Cardiac ventricle fibroblast (primary cell): ENCODE data around the gene VASH1. TPM values are rescaled to one million over a fixed set of nuclear protein-coding genes. Genes with fewer than 3 reads are reported as not detected.

Source experiments
- total RNA-seq: library from RNA; depleted of rRNA; stranded (reverse); fragments of >200 nt; gene quantifications from 2 replicates; pipeline ENCODE4 v1.2.3, GENCODE V29; 2015

The VASH1 gene
- 10.1 and 14.4 TPM in 2 replicates for total RNA-seq

DNA sequence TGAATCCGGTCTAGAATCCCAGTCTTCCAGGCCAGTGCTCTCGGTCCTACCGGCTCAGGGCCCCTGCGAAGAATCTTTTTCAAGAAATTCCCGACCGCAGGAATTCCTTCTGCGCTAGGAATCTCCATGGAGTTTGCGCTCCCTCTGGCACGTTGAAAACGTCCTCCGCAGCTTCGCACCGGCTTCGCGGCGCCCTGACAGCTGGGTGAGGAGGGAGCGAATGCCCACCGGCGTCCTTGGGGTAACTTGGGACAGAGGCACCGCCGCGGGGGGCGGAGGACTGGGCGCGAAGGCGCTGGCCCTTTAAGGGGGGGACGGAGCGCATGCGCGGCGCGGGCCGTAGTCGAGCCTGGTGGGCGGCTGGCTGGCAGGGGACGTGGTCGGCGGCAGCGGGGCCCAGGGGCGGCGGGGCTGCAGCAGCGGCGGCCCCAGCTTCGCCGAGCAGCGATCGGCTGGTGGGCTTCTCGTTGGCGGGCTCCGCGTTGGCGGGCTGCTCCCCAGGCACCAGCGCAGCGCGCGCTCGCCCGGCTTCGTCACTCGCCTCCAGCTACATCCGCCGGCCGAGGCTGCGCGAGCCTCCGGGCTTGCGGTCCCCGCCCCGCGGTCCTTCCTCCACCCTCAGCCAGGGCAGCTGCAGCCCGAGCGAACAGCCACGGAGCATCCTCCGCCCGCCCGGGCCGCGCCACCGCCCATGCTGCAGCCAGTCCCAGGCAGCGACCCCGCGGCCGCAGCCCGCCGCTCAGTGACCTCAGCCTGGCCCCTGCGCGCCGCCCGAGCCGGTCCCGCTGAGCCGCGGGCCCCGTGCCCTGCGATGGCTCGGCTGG lies at the start of gene VASH1:
VASH1 (plus strand) TSS at position 333 of the 824 bp plus-strand sequence. CDS start 1,354 bp downstream, outside the sequence.

DNA sequence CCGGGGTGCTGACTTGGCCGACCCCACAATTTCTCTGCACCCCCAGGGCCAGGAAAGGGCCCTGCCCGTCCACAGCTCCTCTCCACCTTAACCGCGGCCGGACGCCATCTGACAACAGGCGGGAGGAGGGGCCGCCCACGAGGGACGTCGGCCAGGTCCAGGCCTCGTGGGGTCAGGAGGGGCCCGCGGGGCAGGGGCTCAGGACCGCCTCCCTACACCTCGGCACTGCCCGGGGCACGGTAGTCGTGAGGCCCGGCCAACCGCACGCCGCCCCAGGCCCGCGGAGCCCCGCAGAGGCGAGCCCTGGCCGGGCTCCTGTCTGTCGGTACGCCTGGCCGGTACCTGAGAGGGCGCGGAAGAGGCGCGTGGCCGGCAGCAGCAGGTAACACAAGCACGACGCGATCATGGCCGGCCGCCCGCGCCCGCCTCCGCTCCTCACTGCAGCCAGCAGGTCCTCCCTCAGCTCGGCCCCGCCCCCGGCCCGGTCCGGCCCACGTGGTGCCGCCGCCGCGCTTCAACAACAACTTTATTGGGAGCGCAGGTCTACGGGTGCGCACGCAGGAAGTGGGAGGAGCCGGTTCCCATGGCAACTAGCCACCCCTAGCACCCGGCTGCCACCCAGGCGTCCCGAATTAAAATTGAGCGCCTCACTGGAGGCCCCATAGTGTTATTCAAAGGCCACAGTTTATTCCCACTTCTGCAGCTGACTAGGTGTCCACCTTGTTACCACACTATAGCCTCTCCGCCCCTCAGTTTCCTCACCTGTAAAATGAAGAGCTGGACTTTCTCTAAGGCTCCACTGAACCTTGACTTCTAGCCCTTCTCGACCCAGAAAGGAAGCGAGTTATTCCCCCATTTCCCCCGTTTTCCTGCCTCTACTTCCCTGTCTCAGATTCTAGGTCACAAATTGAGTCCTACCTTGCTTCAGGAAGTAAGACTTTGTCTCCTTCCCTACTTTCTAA lies 51.4 kb downstream of the VASH1 start, which contains the start of gene ANGEL1:
ANGEL1 (minus strand) TSS at position 461 of the 962 bp plus-strand sequence; CDS start at position 406, 55 bp downstream.

DNA sequence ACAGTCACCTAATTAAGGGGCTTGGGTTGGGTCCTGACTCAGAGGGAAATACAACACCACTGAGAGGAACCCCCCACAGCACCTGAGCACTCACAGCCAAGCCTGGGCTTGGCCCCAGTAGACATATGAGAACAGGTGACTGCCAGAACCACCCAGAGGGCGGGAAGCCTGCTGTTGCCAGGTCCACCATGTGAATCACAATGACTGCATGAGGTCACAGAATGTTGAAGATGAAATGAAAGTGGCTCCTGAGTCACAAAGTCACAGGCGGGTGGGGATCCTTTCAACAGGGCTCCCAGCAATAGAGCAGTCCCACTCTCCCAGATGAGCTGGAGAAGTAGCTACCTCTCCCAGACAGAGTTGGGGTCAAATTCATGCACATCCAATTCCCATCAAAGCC lies 64.9 kb downstream of the VASH1 start, which contains the start of gene LRRC74A:
LRRC74A (plus strand) TSS at position 287 of the 400 bp plus-strand sequence. CDS start 290 bp downstream, outside the sequence.

Other genes starting within 250 kb of the VASH1 start
- gene ANGEL1, start 51.4 kb downstream of the VASH1 start, total RNA-seq: 11.7 and 16.3 TPM in 2 replicates
- 0.19 TPM in 1 of 2 replicates, not detected in the other for gene LRRC74A, start 64.9 kb downstream of the VASH1 start, total RNA-seq